NCI-H82 treated with DMSO at 0.1 percent for 48 hours (cell line): ENCODE results near the gene NUDT4.
"Not testable (repeated sequence)": the region's sequence is repeated elsewhere in the genome, so short reads cannot be mapped to it uniquely, and the experiment has no call there.

Source experiments
- DNase-seq: peaks from one replicate; lab custom pipeline; 2025; ENCODE audit not compliant: unreplicated experiment; lab: John Stamatoyannopoulos, UW

Gene NUDT4

DNA sequence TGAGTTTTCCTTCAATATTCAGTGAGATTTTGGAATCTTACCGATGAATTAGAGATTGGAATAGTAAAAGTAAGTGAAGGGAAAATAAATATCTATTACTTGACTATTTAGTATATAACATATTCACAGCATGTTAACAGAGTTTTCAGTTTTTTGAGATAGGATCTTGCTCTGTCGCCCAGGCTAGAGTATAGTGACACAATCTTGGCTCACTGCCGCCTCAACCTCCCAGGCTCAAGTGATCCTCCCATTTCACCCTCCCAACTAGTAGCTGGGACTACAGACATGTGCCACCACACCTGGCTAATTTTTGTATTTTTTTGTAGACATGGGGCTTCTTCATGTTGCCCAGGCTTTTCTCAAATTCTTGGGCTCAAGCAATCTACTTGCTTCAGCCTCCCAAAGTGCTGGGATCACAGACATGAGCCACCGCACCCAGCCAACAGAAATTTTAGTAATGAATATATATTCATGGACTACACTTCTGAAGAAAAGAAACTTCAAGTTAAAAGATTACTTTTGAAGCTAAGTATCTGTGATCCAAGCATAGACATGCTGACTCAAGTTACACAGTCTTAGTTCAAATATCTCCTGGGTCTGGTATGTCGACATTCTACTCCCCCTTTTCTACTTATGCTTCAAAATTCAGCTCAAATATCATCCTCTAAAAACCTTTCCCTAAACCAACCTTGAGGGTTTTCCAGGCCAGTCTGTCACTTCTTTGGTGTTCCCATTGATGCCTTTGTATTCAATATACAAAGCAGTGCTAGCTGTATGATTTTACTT lies 50.2 kb downstream of the NUDT4 start:
- no peak for DNase-seq

DNA sequence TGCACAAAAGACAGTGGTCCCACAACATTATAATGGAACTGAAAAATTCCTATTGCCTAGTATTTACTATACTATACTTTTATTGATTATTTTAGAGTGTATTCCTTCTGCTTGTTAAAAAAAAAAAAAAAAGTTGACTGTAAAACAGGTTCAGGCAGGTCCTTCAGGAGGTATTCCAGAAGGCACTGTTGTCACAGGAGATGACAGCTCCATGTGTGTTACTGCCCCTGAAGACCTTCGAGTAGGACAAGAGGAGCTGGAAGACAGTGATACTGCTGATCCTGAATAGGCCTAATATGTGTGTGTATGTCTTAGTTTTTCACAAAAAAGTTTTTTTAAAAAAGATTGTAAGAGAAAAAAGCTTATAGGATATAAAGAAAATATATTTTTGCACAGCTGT lies 51.7 kb downstream of the NUDT4 start:
- DNase-seq, result no peak

DNA sequence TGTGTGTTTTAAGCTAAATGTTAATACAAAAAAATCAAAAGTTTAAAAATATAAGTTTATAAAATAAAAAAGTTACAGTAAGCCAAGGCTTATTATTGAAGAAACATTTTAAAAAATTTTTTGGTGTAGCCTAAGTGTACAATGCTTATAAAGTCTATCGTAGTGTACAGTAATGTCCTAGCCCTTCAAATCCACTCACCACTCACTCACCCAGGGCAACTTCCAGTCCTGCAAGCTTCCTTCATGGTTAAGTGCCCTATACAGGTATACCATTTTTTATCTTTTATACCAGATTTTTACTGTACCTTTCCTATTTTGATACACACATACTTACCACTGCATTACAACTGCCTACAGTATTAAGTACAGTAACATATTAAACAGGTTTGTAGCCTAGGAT lies 52.1 kb downstream of the NUDT4 start:
- DNase-seq, result no peak

DNA sequence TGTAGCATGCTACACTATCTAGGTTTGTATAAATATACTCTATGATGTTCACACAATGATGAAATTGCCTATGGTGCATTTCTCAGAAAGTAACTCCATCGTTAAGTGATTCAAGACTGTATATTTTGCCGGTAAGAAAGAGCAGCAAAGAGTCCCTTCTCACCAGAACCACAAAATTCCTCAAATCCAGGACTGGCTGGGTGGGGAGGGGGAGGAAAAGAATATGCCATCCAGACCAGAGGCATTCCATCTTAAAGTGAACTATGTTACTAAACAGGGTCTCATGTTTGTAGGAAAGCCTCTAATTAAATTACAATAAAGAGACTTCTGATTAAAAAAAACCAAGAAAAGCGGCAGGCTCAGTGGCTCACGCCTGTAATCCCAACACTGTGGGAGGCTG lies 52.6 kb downstream of the NUDT4 start:
- DNase-seq, result no peak

DNA sequence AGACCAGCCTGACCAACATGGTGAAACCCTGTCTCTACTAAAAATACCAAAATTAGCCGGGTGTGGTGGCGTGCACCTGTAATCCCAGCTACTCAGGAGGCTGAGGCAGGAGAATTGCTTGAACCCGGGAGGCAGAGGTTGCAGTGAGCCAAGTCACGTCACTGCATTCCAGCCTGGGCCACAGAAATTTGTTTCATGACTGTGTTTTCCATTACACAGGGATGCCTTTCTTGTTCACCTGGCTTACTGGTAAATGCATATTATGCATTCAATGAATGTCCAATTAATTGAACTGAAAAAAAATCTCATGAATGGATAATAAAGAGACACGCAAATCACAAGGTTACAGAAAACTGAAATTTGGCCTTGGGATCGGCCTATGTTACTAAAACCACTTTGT lies 54.3 kb downstream of the NUDT4 start:
- not testable (repeated sequence) for DNase-seq

DNA sequence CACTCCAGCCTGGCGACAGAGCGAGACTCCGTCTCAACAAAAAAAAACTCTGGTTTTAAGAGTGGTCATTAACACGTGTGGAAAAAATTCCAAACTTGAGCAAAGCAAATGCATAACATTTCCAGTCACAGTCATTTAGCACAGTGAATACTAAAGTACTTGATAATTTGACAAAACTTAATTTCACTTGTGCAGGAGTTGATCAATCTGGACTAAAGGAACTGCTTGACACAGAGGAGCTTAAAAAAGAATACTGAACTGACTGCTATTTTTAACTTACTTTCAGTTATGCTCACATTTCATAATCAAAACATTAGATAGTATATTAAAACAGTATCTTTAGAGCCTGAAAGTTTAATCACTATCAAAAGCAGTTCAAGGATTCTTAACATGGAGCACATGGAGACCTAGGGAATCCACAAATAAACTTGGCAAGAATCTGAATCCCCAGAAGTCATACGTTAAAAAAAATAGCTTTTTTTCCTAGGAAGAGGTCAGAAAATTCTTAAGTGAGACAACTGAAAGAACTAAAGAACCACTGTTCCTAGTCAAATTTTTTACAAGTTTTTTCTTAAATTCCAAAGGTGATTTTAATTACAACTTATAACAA lies 56.6 kb downstream of the NUDT4 start:
- DNase-seq, result no peak

DNA sequence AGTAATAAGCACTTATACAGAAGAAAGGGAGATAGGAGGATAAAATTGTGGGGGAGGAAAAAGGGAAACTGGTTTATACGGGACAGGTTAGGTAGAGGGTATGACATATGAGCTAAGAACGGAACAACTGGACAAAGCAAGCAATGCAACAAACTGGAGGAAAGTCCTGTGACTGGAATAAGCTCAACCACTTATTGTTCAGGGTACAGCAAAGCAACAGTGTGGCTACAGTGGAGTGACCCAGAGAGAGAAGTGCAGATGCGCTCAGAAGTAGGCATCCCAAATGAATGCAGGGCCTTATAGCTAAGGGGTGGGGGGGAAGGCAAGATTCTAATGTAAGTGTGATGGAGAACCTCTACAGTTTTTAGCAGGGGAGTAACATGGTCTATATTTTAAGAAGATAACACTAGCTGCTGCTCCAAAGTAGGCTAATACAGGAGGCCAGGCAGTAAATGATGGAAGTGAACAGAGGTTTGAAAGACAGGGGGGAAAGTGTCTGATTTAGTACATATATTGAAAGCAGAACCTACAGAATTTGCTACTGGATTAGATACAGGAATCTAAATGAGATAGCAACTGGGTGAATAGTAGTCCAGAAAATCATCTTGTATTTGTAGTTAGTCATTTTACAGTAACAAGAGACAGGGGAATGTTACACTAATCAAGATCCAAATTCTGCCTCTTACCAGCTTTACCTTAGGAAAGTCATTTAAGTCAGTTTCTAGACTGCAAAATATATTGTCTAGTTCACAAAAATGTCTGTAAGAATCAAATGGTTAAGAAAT lies 60.7 kb downstream of the NUDT4 start:
- DNase-seq, result no peak

DNA sequence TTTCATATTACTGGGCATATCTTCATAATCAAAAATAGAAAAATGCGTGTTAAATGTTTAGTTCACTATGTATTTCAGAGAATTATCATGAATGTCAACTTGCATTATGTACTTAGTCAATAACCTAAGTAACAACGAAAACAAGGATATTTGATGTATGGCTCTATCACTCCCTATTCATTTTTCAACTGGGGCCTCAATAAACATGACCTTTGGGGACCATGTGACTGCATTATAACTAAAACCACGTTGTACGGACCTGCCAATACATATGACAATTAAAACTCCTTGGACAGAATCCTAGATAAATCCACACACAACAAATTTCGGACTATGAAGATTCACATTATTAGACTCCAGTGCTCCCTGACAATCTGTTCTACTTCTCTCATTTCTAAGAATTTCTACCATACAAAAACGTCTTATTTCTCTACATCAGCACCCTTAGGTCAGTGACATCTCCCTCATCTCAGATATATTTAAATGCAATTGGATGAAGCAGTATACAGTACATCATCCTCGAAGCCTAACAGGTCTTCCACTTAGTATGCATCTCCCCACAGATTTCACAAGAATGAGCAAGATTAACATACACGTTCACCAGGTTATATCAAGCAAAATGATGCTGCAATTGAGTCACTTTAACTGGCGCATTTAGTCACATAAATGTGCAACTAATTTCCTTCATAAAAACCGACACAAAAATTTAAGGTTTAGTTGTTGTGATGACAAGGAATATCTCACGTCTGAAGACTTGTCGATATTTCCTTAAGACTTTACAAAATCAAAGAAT lies 62.5 kb downstream of the NUDT4 start:
- DNase-seq, result no peak

DNA sequence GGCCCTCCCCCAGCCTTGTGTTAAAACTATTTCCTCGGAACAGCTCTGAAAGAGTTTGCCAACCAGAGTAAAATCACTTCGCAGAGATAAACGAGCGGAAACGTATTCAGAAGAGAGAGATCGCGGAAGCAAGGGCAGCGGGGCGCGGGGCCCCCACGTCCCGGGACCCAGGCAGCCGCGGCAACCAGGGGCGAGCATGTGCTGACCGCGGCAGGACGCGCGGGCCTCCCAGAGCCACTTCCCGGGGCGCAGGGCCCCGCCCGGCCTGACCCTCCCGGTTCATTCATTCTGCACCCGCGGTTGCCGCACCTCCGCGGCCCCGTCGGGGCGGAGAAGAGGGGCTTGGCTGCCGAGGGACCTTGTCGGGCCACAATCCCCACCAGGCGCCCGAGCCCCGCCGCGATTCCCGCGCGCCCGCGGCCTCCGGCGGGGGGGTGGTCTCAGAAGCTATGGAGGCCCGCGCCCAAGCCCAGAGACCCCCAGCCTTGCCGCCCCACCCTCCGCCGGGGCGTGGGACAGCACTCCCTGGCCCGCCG lies 63.4 kb downstream of the NUDT4 start:
- DNase-seq, result no peak

DNA sequence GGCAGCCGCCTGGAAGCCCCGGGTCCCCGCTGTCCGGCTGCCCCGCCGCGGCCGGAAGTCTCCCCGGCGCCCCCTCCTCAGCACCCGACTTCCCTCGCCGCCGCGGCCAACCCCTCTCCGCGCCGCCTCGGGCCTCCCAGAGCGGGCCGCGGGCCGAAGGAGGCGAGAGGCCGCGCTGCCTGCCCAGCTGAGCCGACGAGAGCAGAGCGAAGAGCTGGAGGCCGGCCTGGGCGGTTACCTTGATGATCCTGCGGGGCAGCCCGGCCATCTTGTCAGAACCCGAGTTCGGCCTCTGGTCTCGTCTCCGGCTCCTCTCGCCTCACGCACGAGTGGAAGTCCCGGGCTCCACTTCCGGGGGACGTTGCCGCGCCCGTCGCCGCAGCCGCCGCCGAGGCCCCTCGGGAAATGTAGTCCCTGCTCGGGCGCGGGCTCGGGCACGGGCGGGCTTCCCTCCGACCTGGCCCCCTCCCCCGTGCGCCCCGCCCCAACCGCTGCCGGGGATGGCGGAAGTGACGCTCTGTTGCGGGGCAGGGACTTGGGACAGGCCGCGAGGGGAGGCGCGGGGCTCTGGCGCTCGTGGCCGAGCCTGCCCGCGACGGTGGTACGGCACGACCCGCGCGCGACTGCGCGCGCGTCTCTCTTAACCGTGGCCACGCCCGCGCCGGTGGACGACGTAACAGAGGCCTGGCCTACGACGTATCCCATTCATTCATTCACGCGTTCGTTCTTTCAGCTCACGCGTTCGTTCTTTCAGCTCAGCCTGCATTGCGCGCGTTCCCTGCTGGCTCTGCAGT lies 64.1 kb downstream of the NUDT4 start, which contains the start of gene UBE2N:
Gene UBE2N, minus strand, starts transcription at position 331 of the 794 bp plus-strand sequence. Its CDS starts 63 bp downstream, at position 268.
- peak; percentile 77 for DNase-seq

DNA sequence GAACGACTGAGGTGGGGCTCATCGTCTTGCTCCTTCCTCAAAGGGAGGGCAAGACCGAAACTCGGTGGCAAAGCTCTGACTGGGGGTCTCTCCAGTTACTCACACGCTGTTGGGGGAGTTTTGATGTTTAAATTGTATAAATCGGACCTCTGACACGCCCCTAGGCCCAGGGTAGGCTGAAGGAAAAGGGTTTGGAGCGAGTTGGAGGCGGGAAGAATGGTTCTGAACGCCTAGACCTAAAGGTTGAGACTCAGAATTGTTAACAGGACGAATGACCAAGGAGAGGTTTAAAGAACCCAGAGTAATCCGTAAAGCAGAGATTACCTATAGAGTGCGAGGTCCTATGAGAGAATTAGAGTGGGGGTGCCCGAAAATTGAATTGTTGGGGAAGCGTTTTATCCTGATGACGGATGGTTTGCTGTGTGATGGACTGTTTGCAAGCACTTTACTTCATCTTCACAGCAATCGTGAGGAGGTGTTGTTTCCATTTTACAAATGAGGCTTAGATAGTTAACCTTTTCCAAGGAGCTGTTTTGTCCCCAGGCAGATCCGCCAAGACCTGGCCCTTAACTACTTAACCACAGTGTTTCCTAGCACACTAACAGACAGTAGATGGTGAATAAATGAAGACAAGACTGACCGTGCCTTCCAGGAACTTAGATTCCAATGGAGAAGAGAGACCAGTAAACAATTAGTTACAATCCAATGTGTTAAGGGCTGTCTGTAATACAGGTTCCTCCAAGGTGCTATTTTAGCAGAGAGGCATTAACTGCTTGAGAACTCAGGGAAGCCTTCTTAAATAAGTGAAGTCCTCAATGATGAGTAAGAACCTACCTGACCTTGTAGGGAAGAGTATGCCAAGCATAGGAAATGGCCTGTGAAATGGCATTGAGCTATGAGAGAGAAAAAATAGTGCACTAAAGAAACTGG lies 65.0 kb downstream of the NUDT4 start:
- DNase-seq, result no peak

DNA sequence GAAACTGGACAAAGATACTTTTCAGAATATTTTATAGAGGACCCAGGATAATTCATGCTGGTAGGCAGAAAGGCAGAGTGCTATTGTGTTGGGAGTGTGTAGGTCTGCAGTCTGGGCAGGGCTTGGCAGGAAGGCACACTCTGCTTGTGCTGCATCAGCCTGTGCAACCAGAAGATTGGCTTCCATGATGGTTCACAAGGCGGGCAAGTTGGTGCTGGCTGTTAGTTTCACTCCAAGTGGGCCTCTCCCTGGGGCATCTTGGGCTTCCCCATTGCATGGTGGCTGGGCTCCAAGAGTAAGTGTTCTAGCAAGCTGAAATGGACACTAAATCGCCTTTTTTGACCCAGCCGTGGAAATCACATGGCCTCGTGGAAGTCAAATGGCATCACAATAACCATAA lies 65.9 kb downstream of the NUDT4 start:
- no peak for DNase-seq

DNA sequence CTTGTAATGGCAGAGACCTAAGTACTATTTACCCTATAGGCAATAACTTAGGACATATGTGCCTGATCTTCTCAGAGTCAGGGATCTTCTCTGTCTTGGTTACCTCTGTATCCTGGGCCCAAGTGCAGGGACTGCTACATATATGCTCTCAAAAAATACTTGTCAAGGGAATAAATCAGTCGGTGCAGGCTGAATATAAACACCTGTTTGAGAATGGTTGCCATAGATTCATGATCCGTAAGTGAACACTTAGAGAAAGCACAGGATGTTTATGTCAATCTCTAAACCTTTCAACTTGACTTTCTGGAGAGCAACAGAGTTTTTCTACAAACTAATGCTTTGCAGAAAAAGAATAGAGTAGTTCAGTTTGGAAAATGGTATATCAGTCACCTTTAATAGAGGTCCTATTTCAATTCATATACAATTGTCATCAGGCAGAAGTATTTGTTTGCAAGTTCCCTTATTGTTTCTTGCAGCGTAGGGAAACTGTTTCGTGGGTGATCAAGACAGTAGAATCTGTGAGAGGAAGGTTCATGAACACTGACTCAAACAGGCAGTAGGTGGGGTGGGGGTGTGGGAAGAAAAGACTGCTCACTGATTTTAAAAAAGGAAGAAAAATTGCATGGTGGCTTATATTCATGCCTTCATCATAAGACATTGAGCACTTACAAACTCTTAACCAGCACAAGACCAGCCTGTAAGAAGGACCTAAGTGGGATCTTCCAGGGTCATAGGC lies 70.0 kb downstream of the NUDT4 start:
- DNase-seq, result no peak

DNA sequence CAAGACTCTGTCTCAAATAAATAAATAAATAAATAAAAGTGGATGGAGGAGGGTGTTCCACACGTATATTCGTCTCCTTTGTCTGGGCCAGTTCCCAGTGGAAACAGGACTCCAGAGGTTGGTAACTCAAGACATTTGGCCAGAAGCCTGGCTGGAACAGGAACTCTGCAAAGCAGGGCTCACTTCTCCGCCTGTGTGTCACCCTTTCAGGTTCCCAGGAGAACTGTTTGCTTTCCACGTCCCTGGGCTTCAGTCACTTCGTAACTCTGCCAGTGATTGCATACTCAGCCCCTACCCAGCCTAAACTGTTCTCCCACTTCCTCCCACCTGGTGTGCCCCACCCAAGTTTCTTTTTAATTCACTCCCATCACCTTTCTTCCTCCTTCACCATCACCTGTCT lies 71.1 kb downstream of the NUDT4 start:
- DNase-seq, result no peak

DNA sequence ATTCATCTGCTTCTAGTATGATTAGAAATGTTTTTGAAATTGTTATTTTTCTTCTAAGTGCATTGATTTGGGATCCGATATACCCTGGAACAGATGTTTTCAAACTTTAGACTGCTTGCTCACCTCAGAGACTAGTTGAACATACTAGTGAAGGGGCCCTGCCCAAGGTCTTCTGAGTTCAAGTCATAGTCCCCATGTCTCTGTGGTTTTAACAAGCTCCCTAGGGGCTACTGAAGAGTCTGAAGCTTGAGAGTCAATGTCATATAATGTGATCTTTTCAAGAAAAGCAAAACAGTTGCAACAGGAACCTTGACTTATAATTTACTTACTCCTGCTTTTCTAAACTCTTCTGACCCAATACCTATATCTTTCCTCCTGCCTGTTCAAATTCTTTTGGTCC lies 71.6 kb downstream of the NUDT4 start:
- DNase-seq, result no peak

DNA sequence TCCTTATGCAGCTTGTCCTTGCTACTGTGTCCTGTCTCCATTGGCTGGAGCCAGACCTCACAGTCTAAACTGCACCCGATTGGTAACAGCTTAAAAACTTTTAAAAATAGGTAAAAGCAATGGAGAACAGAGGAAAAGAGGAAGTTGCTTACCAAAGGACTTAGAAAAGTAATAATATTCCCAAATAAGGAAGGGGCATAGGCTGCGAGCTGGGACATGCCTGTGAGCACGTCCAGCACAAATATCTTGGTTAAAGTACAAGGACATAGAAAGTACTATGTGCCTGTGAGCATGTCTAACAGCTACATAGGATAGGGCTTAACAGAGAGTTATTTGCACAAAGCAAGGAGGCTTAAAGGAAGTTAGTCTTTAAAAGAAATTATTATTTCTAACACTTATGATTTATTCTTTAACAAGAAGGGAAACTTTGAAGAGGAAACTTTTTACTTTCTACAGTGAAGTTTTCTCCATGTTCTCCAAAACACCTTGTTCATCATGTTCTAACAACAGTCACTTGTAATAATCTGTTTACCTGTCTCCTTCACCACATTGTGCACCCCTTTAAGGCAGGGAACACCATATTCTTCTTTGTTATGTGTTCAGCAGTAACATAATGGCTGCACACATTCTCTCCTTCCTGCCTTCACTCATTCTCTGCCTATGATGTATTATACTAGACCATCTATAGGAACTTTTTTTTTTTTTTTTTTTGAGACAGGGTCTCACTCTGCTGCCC lies 73.9 kb downstream of the NUDT4 start:
- DNase-seq, result no peak

DNA sequence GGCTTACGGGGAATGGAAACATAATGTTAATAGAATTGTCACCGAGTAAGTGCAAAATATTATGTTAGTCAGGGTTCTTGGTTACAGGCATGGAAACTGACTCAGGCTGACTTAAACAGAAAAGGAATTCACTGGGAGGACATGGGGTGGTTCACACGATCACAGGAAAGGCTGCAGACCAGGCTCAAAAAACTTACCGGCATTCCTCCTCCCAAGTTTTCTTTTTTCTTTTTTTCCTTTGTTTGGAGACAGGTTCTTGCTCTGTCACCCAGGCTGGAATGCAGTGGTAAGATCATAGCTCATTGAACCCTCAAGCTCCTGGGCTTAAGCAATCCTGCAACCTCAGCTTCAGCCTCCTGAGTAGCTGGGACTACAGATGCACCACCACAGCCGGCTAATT lies 75.9 kb downstream of the NUDT4 start:
- DNase-seq, result no peak

DNA sequence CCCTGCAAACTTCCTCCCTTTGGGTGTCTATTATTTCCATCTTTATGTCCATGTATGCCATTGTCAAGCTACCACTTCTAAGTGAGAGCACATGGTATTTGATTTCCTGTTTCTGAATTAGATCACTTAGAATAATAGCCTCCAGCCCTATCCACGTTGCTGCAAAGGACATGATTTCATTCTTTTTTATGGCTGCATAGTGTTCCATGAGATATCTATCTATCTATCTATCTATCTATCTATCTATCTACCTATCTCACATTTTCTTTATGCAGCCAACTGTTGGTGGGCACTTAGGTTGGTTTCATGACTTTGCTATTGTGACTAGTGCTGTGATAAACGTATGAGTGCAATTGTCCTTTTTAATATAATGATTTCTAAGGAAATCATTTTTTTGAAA lies 78.4 kb downstream of the NUDT4 start:
- no peak for DNase-seq
